NOMO-1 (cell line): ENCODE measurements around the gene AHDC1.

Source experiments
- DNase-seq, 2 experiments: peaks; one replicate each; lab custom pipeline; 2025; ENCODE audit not compliant: unreplicated experiment in 2 of 2; lab: John Stamatoyannopoulos, UW

Gene AHDC1

GRCh38 chr1:27615346-27616192 is 11.6 kb upstream of the AHDC1 start:
- no peak for DNase-seq

GRCh38 chr1:27614625-27615344 is 10.8 kb upstream of the AHDC1 start:
- no peak for DNase-seq

GRCh38 chr1:27614043-27614624 is 10.2 kb upstream of the AHDC1 start:
- no peak for DNase-seq

GRCh38 chr1:27612718-27613117 is 8.8 kb upstream of the AHDC1 start:
- no peak for DNase-seq

- no peak for DNase-seq
These were observed 7.5 kb upstream of the AHDC1 start for GRCh38 chr1:27611450-27611849.

GRCh38 chr1:27609618-27610240 is 5.8 kb upstream of the AHDC1 start:
- DNase-seq = peak; percentile 15 to 77

- no peak for DNase-seq
These were observed 5.2 kb upstream of the AHDC1 start for GRCh38 chr1:27609210-27609555.

- DNase-seq = no peak
These were observed 3.4 kb upstream of the AHDC1 start for GRCh38 chr1:27607239-27607804.

- no peak for DNase-seq
These were observed 2.8 kb upstream of the AHDC1 start for GRCh38 chr1:27606708-27607238.

- peak; percentile 37 to 48 for DNase-seq
These were observed 2.1 kb upstream of the AHDC1 start for GRCh38 chr1:27605796-27606707.

- no peak for DNase-seq
These were observed 1.4 kb upstream of the AHDC1 start for GRCh38 chr1:27605300-27605766.

GRCh38 chr1:27604579-27605299 is 795 bp upstream of the AHDC1 start:
- DNase-seq = no peak

GRCh38 chr1:27603309-27603680 is 649 bp downstream of the AHDC1 start:
- DNase-seq = no peak

- no peak for DNase-seq
These were observed 1.3 kb downstream of the AHDC1 start for GRCh38 chr1:27602462-27603308.

- no peak for DNase-seq
These were observed 2.0 kb downstream of the AHDC1 start for GRCh38 chr1:27601771-27602461.

GRCh38 chr1:27601321-27601770 is 2.6 kb downstream of the AHDC1 start:
- DNase-seq = no peak

GRCh38 chr1:27600498-27601175 is 3.3 kb downstream of the AHDC1 start:
- no peak for DNase-seq
